Central memory CD8-positive, alpha-beta T cell (primary cell): Measurements from ENCODE around the gene CSE1L.
"Not testable (repeated sequence)": the region's sequence is repeated elsewhere in the genome, so short reads cannot be mapped to it uniquely, and the experiment has no call there.

Source experiments
- ATAC-seq: fragments of 150-1000 bp; cut with Tn5 transposase; replicated peaks from 2 replicates; pipeline ENCODE4 v1.10.0; 2022; ENCODE audit warnings: mild to moderate bottlenecking, moderate FRiP score, moderate number of reproducible peaks; ENCODE audit not compliant: poor library complexity, severe bottlenecking; ENCODE audit errors: extremely low read depth
- DNase-seq, 2 donors: peaks; one replicate each; pipeline ENCODE4 v3.0.0; 2021; ENCODE audit warnings: low spot score in 2 of 2
- H3K27ac Mint-ChIP-seq: one replicate; pipeline ENCODE4 v1.8.0; 2022; ENCODE audit warnings: low read depth, mild to moderate bottlenecking, moderate library complexity, mixed read lengths
- H3K27me3 Mint-ChIP-seq: one replicate; pipeline ENCODE4 v1.8.0; 2022; ENCODE audit warnings: mixed read lengths
- H3K36me3 Mint-ChIP-seq: one replicate; pipeline ENCODE4 v1.8.0; 2022; ENCODE audit warnings: mild to moderate bottlenecking, moderate library complexity, mixed read lengths; ENCODE audit not compliant: insufficient read depth
- H3K4me1 Mint-ChIP-seq: one replicate; pipeline ENCODE4 v1.8.0; 2022; ENCODE audit warnings: mixed read lengths
- H3K4me3 Mint-ChIP-seq: one replicate; pipeline ENCODE4 v1.8.0; 2022; ENCODE audit warnings: mild to moderate bottlenecking, moderate library complexity, mixed read lengths
- H3K9me3 Mint-ChIP-seq: one replicate; pipeline ENCODE4 v1.8.0; 2022; ENCODE audit warnings: mixed read lengths

CSE1L gene

GRCh38 chr20:49091762-49092161 is 45.6 kb downstream of the CSE1L start:
- Mint-ChIP-seq H3K27me3 (no peaks in the 10 kb centered on the region), H3K4me1 (no peaks in the 10 kb centered on the region), H3K27ac (no peak overlapping the region), H3K4me3 (no peak overlapping the region), H3K36me3 (peaks cover 78% of the 10 kb centered on the region), H3K9me3 (no peaks in the 10 kb centered on the region)
- no peak for ATAC-seq
- no peak for DNase-seq

DNA sequence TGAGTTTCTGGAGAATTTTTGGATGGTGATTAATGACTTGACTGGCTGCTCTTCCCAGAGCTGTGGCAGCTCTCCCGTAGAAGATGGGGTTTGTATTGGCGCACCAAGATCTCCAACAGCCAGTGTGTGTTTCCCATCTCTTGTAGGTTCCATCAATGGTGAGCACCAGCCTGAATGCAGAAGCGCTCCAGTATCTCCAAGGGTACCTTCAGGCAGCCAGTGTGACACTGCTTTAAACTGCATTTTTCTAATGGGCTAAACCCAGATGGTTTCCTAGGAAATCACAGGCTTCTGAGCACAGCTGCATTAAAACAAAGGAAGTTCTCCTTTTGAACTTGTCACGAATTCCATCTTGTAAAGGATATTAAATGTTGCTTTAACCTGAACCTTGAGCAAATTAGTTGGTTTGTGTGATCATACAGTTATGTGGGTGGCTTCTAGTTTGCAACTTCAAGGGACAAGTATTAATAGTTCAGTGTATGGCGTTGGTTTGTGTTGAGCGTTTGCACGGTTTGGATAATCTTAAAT is 50.2 kb downstream of the CSE1L start:
- no peaks in the 10 kb centered on the region for H3K27me3 Mint-ChIP-seq

GRCh38 chr20:49097159-49097558 is 51.0 kb downstream of the CSE1L start:
- peaks cover 8% of the 10 kb centered on the region for H3K4me1 Mint-ChIP-seq
- H3K27ac Mint-ChIP-seq = no peak overlapping the region
- no peak overlapping the region for H3K4me3 Mint-ChIP-seq
- no peaks in the 10 kb centered on the region for H3K27me3 Mint-ChIP-seq
- DNase-seq = no peak
- ATAC-seq = no peak
- peaks cover 64% of the 10 kb centered on the region for H3K36me3 Mint-ChIP-seq
- H3K9me3 Mint-ChIP-seq = no peaks in the 10 kb centered on the region

More for the DNA sequence above, 50.2 kb downstream of the CSE1L start:
- no peak overlapping the region for H3K27ac Mint-ChIP-seq
- H3K4me3 Mint-ChIP-seq = no peak overlapping the region
- no peaks in the 10 kb centered on the region for H3K9me3 Mint-ChIP-seq
- peaks cover 67% of the 10 kb centered on the region for H3K36me3 Mint-ChIP-seq
- ATAC-seq (no peak), DNase-seq (no peak)
- peaks cover 5% of the 10 kb centered on the region for H3K4me1 Mint-ChIP-seq

DNA sequence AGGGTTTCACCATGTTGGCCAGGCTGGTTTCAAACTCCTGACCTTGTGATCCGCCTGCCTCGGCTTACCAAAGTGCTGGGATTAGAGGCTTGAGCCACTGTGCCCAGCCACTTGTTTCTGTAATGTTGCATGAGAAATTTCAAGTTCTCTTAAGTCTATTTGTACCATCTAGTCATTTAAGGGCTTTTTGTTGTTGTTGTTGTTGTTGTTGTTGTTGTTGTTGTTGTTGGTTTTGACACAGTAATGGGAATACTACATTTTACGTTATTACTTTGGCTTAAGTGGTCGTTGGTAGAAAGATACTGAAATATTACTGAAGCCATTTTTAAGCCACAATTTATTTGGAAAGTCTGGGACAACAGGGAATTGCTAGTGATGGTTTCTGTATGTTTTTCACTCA is 52.0 kb downstream of the CSE1L start:
- peaks cover 8% of the 10 kb centered on the region for H3K4me1 Mint-ChIP-seq
- peaks cover 63% of the 10 kb centered on the region for H3K36me3 Mint-ChIP-seq
- no peak for ATAC-seq
- DNase-seq = no peak
- H3K27ac Mint-ChIP-seq = no peak overlapping the region
- no peak overlapping the region for H3K4me3 Mint-ChIP-seq
- no peaks in the 10 kb centered on the region for H3K27me3 Mint-ChIP-seq
- no peaks in the 10 kb centered on the region for H3K9me3 Mint-ChIP-seq

- Mint-ChIP-seq H3K9me3 (no peaks in the 10 kb centered on the region), H3K27ac (no peak overlapping the region), H3K27me3 (no peaks in the 10 kb centered on the region), H3K4me1 (peaks cover 16% of the 10 kb centered on the region), H3K4me3 (no peak overlapping the region), H3K36me3 (peaks cover 57% of the 10 kb centered on the region)
- DNase-seq (no peak), ATAC-seq (no peak)
These were observed 52.9 kb downstream of the CSE1L start for GRCh38 chr20:49099011-49099410.

DNA sequence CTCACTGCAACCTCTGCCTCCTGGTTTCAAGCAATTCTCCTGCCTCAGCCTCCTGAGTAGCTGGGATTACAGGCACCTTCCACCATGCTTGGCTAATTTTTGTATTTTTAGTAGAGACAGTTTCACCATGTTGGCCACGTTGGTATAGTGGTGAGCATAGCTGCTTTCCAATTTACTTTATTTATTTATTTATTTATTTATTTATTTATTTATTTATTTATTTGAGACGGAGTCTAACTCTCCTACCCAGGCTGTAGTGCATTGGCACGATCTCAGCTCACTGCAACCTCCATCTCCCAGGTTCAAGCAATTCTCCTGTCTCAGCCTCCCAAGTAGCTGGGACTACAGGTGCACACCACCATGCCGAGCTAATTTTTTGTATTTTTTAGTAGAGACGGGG is 54.2 kb downstream of the CSE1L start:
- Mint-ChIP-seq H3K36me3 (peaks cover 48% of the 10 kb centered on the region), H3K4me1 (peaks cover 16% of the 10 kb centered on the region)
- not testable (repeated sequence) for H3K4me3 Mint-ChIP-seq, DNase-seq, ATAC-seq, H3K9me3 Mint-ChIP-seq, H3K27ac Mint-ChIP-seq, H3K27me3 Mint-ChIP-seq

GRCh38 chr20:49100972-49101371 is 54.9 kb downstream of the CSE1L start:
- no peak for DNase-seq
- ATAC-seq = peak; percentile 14
- Mint-ChIP-seq H3K4me1 (peaks cover 16% of the 10 kb centered on the region), H3K27me3 (no peaks in the 10 kb centered on the region), H3K27ac (peak overlapping the region; percentile 75), H3K4me3 (no peak overlapping the region), H3K36me3 (peaks cover 44% of the 10 kb centered on the region), H3K9me3 (no peaks in the 10 kb centered on the region)

DNA sequence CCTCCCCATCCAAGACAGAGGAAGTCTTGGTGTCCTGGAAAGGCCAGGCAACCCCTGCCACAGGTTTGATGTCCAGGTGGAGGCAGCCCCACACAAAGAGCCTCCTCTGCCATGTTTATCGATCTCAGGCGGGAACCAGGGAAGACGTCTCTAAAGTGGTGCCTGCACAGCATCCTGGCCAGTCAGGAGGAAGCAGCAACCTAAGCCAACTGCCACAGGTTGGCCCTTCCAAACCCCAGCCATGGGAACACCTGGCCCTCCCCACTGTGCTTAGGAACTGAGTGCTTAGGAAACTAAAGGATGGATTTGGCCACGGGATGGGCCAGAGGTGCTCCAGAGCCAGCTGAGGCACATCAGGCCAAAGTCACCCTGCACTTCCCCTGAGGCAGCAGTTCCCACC is 56.9 kb downstream of the CSE1L start:
- Mint-ChIP-seq H3K4me3 (no peak overlapping the region), H3K27me3 (no peaks in the 10 kb centered on the region), H3K9me3 (no peaks in the 10 kb centered on the region), H3K36me3 (peaks cover 28% of the 10 kb centered on the region), H3K4me1 (peaks cover 16% of the 10 kb centered on the region), H3K27ac (no peak overlapping the region)
- DNase-seq (no peak), ATAC-seq (no peak)

DNA sequence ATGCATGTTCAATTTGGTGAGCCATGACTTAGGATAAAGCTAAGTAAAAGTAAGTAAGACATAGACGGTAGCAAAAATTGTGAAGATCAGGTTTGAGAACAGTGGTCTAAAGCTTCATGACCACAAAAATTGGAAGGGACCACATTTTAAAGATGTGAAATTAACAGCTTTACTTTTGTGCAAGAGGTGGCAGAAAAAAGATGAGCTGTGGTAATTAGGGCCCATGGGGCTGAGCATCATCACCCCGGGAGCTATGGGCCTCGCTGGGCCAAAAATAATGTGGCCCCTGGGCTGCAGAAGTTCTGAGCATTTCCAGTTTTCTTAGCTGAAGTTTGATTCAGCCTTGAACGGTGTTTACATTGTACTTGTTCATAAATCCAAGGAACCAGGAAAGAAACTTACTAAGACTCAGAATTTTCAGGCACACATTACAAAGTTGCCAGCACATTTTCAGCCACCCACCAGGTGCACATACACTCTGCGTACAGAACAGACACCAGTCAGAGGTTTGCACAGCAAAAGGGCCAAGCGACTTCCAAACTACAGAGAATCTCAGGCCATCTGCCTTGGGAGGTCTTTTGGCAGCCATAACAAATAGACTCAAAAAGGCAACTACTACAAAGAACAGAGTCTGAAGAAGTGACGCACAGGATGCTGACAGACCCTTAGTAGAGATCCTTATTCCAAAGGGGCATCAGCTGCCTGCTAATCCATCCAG is 57.7 kb downstream of the CSE1L start:
- Mint-ChIP-seq H3K9me3 (no peaks in the 10 kb centered on the region), H3K36me3 (peaks cover 22% of the 10 kb centered on the region), H3K27ac (peak overlapping the region; percentile 22), H3K4me1 (peaks cover 21% of the 10 kb centered on the region), H3K4me3 (no peak overlapping the region), H3K27me3 (no peaks in the 10 kb centered on the region)
- no peak for DNase-seq
- no peak for ATAC-seq

DNA sequence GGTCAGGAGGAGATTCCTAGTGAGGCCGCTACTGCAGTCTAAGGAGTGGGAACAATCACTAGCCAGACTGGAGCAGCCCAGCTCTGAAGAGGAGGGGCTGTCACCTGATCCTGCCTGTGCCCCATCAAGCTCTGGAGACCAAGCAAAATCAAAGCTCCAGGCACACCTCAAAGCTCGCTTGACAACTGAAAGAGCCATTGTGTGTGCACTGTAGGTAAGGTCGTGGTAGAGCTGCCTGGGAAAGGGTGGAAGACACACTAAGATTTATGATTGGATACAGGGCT is 58.2 kb downstream of the CSE1L start:
- DNase-seq = no peak
- H3K9me3 Mint-ChIP-seq = no peaks in the 10 kb centered on the region
- no peak for ATAC-seq
- peaks cover 23% of the 10 kb centered on the region for H3K4me1 Mint-ChIP-seq
- no peaks in the 10 kb centered on the region for H3K27me3 Mint-ChIP-seq
- H3K4me3 Mint-ChIP-seq = no peak overlapping the region
- peaks cover 20% of the 10 kb centered on the region for H3K36me3 Mint-ChIP-seq
- H3K27ac Mint-ChIP-seq = peak overlapping the region; percentile 22

DNA sequence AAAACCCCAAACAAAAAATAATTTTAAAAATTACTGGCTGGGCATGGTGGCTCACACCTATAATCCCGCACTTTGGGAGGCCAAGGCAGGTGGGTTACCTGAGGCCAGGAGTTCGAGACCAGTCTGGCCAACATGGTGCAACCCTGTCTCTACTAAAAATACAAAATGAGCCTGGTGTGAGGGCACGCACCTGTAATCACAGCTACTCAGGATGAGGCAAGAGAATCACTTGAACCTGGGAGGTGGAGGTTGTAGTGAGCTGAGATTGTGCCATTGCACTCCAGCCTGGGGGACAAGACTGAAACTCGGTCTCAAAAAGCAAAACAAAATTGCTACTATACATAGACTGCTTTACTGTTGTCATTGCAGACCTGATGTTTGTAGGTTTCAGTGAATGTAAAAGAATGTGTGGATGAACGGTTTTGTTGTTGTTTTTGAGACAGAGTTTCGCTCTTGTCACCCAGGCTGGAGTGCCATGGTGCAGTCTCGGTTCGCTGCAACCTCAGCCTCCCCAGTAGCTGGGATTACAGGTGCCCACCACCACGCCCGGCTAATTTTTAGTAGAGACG is 59.0 kb downstream of the CSE1L start:
- not testable (repeated sequence) for H3K4me3 Mint-ChIP-seq, H3K27ac Mint-ChIP-seq, ATAC-seq, H3K9me3 Mint-ChIP-seq, DNase-seq, H3K27me3 Mint-ChIP-seq
- peaks cover 23% of the 10 kb centered on the region for H3K4me1 Mint-ChIP-seq
- peaks cover 16% of the 10 kb centered on the region for H3K36me3 Mint-ChIP-seq

DNA sequence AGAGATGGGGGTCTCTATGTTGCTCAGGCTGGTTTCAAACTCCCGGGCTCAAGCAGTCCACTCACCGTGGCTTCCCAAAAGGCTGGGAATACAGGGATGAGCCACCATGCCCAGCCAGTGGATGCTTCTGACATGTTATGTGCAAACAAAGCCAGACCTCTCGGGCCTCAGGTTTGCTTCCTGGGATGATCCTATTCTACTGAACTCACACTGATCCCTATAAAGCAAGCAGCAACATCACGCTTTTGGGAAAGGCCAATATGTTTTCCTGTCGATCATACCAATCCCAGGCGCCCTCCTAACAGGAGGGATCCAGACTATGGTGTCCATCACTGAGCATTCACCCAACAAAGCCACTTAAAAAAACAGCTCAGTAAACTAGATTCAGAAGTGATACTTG is 60.2 kb downstream of the CSE1L start:
- Mint-ChIP-seq H3K36me3 (peaks cover 16% of the 10 kb centered on the region), H3K4me3 (no peak overlapping the region), H3K27me3 (no peaks in the 10 kb centered on the region), H3K9me3 (no peaks in the 10 kb centered on the region), H3K27ac (peak overlapping the region; percentile 51), H3K4me1 (peaks cover 17% of the 10 kb centered on the region)
- DNase-seq (no peak), ATAC-seq (no peak)
